ENCODE measurements around the gene ARMC2. TPM values are rescaled to one million over a fixed set of nuclear protein-coding genes. Genes with fewer than 3 reads are reported as not detected.
"Not testable (repeated sequence)": the region's sequence is repeated elsewhere in the genome, so short reads cannot be mapped to it uniquely, and the experiment has no call there.

ARMC2 gene
- total RNA-seq, 4 donors from 2014 or later, result 2.2 to 15.3 (median 7.8) TPM

DNA sequence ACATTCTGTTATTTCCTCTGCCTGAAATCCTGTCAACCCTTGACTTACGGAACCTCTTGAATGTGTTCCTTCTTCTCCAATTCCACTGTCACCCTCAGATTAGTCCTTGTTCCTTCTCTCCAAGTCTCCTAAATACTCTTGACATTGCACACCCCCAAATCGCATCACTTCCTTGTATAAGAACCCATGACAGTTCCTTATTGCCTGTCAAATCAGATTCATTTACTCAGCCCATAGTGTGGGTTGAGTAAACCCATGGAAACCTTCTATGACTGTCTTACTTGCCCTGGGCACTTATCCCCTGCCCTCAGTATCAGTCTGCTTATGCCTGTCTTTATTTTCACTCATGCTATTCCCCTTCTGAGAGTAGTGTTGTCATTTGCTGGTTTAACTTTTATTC is 40.5 kb downstream of the ARMC2 start:
- TF ChIP-seq, protein P1, sequence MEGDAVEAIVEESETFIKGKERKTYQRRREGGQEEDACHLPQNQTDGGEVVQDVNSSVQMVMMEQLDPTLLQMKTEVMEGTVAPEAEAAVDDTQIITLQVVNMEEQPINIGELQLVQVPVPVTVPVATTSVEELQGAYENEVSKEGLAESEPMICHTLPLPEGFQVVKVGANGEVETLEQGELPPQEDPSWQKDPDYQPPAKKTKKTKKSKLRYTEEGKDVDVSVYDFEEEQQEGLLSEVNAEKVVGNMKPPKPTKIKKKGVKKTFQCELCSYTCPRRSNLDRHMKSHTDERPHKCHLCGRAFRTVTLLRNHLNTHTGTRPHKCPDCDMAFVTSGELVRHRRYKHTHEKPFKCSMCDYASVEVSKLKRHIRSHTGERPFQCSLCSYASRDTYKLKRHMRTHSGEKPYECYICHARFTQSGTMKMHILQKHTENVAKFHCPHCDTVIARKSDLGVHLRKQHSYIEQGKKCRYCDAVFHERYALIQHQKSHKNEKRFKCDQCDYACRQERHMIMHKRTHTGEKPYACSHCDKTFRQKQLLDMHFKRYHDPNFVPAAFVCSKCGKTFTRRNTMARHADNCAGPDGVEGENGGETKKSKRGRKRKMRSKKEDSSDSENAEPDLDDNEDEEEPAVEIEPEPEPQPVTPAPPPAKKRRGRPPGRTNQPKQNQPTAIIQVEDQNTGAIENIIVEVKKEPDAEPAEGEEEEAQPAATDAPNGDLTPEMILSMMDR (IDR thresholded peaks at IDR 0.05), result no peak
- ATAC-seq (ENCODE audit: low FRiP score) (no peak), DNase-seq (ENCODE audit: low spot score) (no peak)

- not testable (repeated sequence) for ATAC-seq (ENCODE audit: low FRiP score); DNase-seq (ENCODE audit: low spot score)
Measured at GRCh38 chr6:108890898-108891297, 42.7 kb downstream of the ARMC2 start.

DNA sequence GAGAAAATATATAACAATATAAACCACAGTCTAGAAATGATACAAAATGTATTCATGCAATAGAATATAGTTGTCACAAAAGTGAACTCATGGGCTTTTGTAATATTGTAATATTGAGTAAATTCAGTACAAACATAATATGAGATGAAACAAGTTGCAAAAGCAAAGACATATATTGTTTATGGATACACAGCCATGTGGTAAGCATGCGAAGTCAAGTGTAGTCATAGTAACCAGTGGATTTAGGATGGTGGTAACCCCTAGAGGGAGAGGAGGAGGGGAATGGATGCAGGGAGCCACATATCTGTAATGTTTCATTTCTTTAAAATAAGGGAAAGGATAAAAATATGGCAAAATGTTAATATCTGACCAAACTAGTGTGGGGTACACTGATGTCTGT is 47.3 kb downstream of the ARMC2 start:
- DNase-seq (ENCODE audit: low spot score) (no peak), ATAC-seq (ENCODE audit: low FRiP score) (no peak)
- TF ChIP-seq, protein P1 (IDR thresholded peaks at IDR 0.05), result no peak

DNA sequence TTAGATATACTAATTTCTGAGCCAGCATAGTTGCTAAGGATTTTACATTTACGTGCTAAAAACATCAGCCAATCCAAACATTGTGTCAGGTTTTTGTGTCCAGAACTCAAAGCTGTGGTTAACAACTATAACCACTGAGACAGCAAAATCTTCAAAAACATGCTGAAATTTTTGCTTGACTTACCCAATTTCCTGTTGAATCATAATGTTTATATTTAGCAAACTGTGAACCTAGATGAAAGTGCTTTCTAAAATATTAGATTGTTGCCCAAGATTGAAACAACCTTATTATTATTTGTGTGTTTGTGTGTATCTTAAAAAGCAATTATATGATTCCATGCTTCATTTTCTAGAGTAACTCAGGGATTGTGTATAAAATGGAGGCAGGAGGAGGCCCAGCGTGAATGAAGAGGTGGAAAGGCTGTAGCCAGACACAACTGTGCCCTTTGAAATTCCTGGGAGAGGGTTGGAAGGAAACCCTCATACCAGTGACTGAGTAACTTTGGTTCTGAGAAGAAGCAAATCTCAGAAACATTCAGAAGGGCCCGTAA is 48.0 kb downstream of the ARMC2 start:
- DNase-seq (ENCODE audit: low spot score) (no peak), ATAC-seq (ENCODE audit: low FRiP score) (no peak)
- TF ChIP-seq, protein P1 (IDR thresholded peaks at IDR 0.05), result no peak

DNA sequence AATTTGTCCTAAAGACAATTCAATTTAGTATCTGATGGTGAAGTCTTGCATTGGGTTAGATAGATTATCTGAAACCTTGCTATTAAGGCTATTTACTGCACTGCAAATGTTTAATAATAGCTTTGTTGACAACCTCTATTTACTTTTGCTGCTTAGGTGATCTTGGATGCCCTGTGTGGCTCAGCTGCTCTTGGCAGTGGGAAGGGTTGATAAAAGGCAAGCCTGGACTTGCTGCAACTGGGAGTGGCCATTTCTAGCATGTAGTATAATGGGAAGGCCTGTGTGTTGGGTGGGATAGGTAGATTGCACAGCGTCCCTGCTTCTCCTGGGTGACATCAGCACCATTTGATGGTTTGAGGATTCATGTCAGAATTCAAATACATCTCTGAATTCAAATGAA is 49.1 kb downstream of the ARMC2 start:
- TF ChIP-seq, protein P1 (IDR thresholded peaks at IDR 0.05), result no peak
- DNase-seq (ENCODE audit: low spot score), result no peak
- no peak for ATAC-seq (ENCODE audit: low FRiP score)

- TF ChIP-seq, protein P1 (IDR thresholded peaks at IDR 0.05), result no peak
- no peak for DNase-seq (ENCODE audit: low spot score)
- ATAC-seq (ENCODE audit: low FRiP score), result no peak
Measured at GRCh38 chr6:108902382-108902792, 54.2 kb downstream of the ARMC2 start.

GRCh38 chr6:108903796-108904195 is 55.6 kb downstream of the ARMC2 start:
- DNase-seq (ENCODE audit: low spot score) (no peak), ATAC-seq (ENCODE audit: low FRiP score) (no peak)
- TF ChIP-seq, protein P1 (IDR thresholded peaks at IDR 0.05), result no peak

DNA sequence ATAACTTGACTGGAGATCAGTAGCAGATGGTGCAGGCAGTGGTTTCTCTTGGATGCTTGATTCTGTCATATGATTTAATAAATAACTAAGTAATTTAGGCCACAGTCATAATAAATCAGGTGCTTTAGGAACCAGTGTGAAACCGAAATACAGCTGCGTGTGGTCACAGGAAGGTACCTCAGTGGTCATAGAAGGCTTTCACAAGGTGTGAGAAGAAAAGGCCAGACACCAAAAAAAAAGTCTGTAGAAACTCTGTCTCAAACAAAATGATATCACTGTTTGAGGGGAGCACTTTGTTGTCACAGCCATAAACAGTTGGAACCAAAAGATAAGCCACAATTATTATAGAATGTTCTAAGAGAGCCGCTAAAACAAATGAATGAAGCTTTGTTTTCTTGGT is 56.5 kb downstream of the ARMC2 start:
- no peak for ATAC-seq (ENCODE audit: low FRiP score)
- TF ChIP-seq, protein P1 (IDR thresholded peaks at IDR 0.05), result no peak
- DNase-seq (ENCODE audit: low spot score), result no peak

Measured in omental fat pad (tissue), 4 donors.